WTC11 (cell line): ENCODE measurements around the gene IDE.

Experiments used
- ATF2 ChIP-seq: sonication (generic); formaldehyde crosslinking; IDR thresholded peaks from 2 replicates; pipeline ENCODE4 v1.8.1; 2022; ENCODE audit warnings: low read depth, missing genetic modification reagents, borderline replicate concordance
- CBFB ChIP-seq: sonication (generic); formaldehyde crosslinking; IDR thresholded peaks from 2 replicates; pipeline ENCODE4 v1.8.1; 2022; ENCODE audit warnings: mild to moderate bottlenecking, low read depth, missing genetic modification reagents
- CTCF ChIP-seq: fragments of 200-600 bp; IDR thresholded peaks from 2 replicates; pipeline ENCODE4 v1.8.0; 2022; ENCODE audit warnings: antibody characterized with exemption
- FOXJ3 ChIP-seq: sonication (generic); formaldehyde crosslinking; IDR thresholded peaks from 2 replicates; pipeline ENCODE4 v1.9.0; 2021; ENCODE audit warnings: missing genetic modification reagents, mild to moderate bottlenecking, borderline replicate concordance
- MAX ChIP-seq: sonication (generic); formaldehyde crosslinking; IDR thresholded peaks from 2 replicates; pipeline ENCODE4 v1.8.0; 2022; ENCODE audit warnings: mild to moderate bottlenecking, missing genetic modification reagents
- NR2C2 ChIP-seq: sonication (generic); formaldehyde crosslinking; IDR thresholded peaks from 2 replicates; pipeline ENCODE4 v1.8.0; 2022; ENCODE audit warnings: mild to moderate bottlenecking, missing genetic modification reagents
- SMAD3 ChIP-seq: sonication (generic); formaldehyde crosslinking; IDR thresholded peaks from 2 replicates; pipeline ENCODE4 v1.8.0; 2022; ENCODE audit warnings: missing genetic modification reagents, mild to moderate bottlenecking, borderline replicate concordance
- TCF7 ChIP-seq: sonication (generic); formaldehyde crosslinking; IDR thresholded peaks from 2 replicates; pipeline ENCODE4 v1.8.0; 2022; ENCODE audit warnings: mild to moderate bottlenecking, low read depth, missing genetic modification reagents, moderate library complexity
- TP53 ChIP-seq: sonication (generic); formaldehyde crosslinking; IDR thresholded peaks from 2 replicates; pipeline ENCODE4 v1.8.1; 2023; ENCODE audit warnings: mild to moderate bottlenecking, missing genetic modification reagents
- USF2 ChIP-seq: sonication (generic); formaldehyde crosslinking; IDR thresholded peaks from 2 replicates; pipeline ENCODE4 v1.8.1; 2023; ENCODE audit warnings: mild to moderate bottlenecking, missing genetic modification reagents, moderate library complexity
- ZNF532 ChIP-seq: fragments of 250-450 bp; sonication (Bioruptor Pico); IDR thresholded peaks from 2 replicates; pipeline ENCODE4 v1.9.0; 2021; ENCODE audit warnings: mild to moderate bottlenecking, borderline replicate concordance

- peak; percentile 31; the same call in 1 of the 2 replicates for TF ChIP-seq CTCF
- TF ChIP-seq FOXJ3 (CRISPR knock-in tag), result no peak
- TF ChIP-seq TCF7 (CRISPR knock-in tag), result no peak
- TF ChIP-seq CBFB, result no peak
- no peak for TF ChIP-seq NR2C2 (CRISPR knock-in tag)
- no peak for TF ChIP-seq TP53 (CRISPR knock-in tag)
- TF ChIP-seq SMAD3, result no peak
- TF ChIP-seq ZNF532 (CRISPR knock-in tag), result no peak
- TF ChIP-seq USF2 (CRISPR knock-in tag), result no peak
- TF ChIP-seq MAX, result no peak; the same call in 1 of the 2 replicates
- TF ChIP-seq ATF2 (CRISPR knock-in tag), result no peak
Observed at GRCh38 chr10:92574548-92575261, 812 bp upstream of the IDE start.
